ENCODE measurements around the gene SUFU. TPM values are rescaled to one million over a fixed set of nuclear protein-coding genes. Genes with fewer than 3 reads are reported as not detected.

The SUFU gene
- total RNA-seq: 1.6 and 2.3 TPM in 2 replicates

DNA sequence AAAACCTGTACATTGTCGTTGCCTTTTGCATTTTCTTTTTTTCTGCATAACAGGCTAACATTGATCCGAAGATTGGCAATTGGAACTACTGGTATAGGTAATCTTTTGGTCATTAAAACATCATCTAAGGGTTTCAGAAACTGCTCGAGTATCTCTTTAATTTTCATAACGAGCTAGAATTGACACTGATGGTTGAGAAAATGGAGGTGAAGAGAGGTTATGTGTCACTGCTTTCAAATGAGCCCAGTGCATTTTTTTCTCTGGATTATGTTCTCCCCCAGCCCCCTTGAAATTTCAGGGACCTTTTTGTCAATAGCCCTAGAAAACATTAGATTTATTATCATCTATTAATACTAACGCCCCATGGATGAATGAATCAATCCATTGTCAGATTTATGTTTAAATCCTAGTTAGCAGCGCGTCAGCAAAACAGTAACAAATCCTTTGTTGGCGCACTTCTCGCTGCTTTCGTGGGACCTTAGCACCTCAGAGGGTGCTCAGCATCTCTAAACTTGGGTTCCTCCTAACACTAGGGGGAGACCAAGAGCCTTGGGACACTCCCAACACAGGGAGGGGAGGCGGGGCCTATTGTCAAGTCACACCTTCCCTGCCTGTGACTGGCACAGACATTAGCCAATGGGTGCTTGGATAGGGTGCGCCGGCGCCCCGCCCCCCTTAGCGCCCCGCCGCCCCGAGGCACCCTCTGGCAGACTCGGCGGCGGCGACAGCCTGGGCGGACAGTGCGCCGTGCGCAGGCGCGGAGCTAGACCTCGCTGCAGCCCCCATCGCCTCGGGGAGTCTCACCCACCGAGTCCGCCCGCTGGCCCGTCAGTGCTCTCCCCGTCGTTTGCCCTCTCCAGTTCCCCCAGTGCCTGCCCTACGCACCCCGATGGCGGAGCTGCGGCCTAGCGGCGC is at the start of gene SUFU:
Gene SUFU, plus strand, starts transcription at position 709 of the 915 bp plus-strand sequence. Its CDS starts 181 bp downstream, at position 890.

DNA sequence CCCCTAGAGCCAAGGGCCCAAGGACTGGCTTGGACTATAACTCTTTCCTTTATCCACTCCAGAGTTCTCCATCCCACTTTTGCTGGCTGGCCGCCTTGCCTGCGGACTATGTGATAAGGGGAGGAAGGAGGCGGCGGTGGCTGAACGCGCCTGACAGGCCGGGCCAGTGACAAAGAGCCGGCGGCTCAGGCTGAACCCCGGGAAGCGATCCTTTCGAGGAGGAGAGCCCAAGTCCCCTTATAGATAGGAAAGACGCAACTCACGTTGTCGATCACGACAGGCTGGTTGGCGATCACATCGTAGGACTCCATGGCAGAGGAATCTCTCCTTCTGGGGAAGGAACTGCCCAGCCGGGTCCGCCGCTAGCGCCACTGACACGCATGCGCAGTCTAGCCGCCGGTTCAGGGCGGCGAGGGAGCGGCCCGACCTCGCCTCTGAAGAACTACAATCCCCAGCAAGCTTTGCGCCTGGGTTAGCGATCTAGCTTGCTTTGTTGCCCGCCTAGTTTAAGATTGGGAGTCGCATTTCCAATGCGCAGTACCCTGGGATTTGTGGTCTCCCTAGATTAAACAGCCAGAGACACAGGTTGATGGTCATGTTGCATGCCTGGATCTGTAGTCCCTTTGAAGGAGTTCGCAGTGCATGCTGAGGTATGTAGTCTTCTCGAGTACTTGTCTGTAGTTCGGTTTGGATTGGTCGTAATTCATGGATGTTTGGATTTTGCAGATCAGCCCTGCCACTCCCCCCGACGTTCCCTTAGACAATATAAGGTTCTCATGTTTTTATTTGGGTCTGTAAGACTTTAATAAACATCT is 1.2 kb upstream of the SUFU start, which contains the start of gene ACTR1A:
Gene ACTR1A, minus strand, starts transcription at position 376 of the 815 bp plus-strand sequence. Its CDS starts 65 bp downstream, at position 311.

DNA sequence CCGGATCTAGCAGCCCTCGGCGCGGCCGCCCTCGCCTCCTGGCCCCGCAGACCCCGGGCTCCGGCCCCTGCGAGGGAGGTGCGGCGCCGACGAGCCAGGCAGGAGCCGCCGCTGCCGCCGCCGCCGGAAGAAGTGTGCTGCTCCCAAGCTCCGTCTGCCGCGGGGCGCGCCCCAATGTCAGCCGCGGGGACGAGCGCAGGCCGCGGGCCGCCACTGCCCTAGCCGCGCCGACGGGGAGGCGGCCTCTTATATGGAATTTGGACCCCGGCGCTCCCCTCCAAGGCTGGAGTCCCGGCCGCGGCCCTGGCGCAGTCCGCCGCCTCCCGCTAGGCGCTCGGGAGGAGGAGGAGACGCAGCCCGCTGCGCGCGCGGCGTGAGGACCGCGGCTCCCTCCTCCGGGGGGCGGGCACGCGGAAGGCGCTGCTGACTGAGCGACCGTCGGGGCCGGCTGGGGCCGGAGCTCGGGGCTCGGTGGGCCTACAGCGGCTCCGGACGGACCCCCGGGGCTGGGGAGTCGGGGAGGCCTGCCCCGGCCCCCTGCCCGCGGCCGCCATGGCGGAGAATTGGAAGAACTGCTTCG is 140.4 kb downstream of the SUFU start, which contains the start of gene TRIM8:
Gene TRIM8, plus strand, starts transcription at position 414 of the 580 bp plus-strand sequence. Its CDS starts 139 bp downstream, at position 553.

Other genes starting within 250 kb of the SUFU start
- 13.4 and 14.9 TPM in 2 replicates for gene NFKB2, start 108.3 kb upstream of the SUFU start, total RNA-seq
- 3.3 and 6.3 TPM in 2 replicates for gene PSD, start 85.2 kb upstream of the SUFU start, total RNA-seq
- gene FBXL15, start 83.1 kb upstream of the SUFU start, total RNA-seq: 6.7 and 7.9 TPM in 2 replicates
- gene CUEDC2, start 71.4 kb upstream of the SUFU start, total RNA-seq: 48.2 and 52.5 TPM in 2 replicates
- gene C10orf95, start 52.4 kb upstream of the SUFU start, total RNA-seq: 0.14 TPM in 1 of 2 replicates, not detected in the other
- 111 and 112 TPM in 2 replicates for gene ACTR1A, start 1.3 kb upstream of the SUFU start, total RNA-seq
- 50.2 and 62.6 TPM in 2 replicates for gene TRIM8, start 140.5 kb downstream of the SUFU start, total RNA-seq
- 8.5 and 8.9 TPM in 2 replicates for gene ARL3, start 210.4 kb downstream of the SUFU start, total RNA-seq
- gene SFXN2, start 210.7 kb downstream of the SUFU start, total RNA-seq: 2.1 and 4.3 TPM in 2 replicates
- gene WBP1L, start 240.0 kb downstream of the SUFU start, total RNA-seq: 35.0 and 65.5 TPM in 2 replicates

Data from smooth muscle cell of bladder (primary cell).